Neuronal stem cell (in vitro differentiated cells): Measurements from ENCODE around the gene BICRA.
A peak's percentile ranks its signal among the peaks of the same experiment; 100 is the strongest.
"Not testable (repeated sequence)": the region's sequence is repeated elsewhere in the genome, so short reads cannot be mapped to it uniquely, and the experiment has no call there.

Source experiments
- DNase-seq: peaks from one replicate; pipeline ENCODE4 v3.0.0-alpha.2; 2013; ENCODE audit warnings: low spot score
- H2AFZ ChIP-seq: one replicate; pipeline ENCODE4 v1.6.1; 2013; ENCODE audit warnings: mild to moderate bottlenecking, low read length, inconsistent platforms
- H2AK5ac ChIP-seq: 2 replicates; pipeline ENCODE4 v1.6.1; 2013; ENCODE audit warnings: low read depth, mild to moderate bottlenecking, inconsistent platforms, low read length, moderate library complexity, mixed read lengths
- H2BK120ac ChIP-seq: 2 replicates; pipeline ENCODE4 v1.6.1; 2013; ENCODE audit warnings: low read depth, mild to moderate bottlenecking, inconsistent platforms, low read length, moderate library complexity, mixed read lengths
- H2BK12ac ChIP-seq: one replicate; pipeline ENCODE4 v1.6.1; 2013; ENCODE audit warnings: low read length, inconsistent platforms
- H2BK15ac ChIP-seq: 2 replicates; pipeline ENCODE4 v1.6.1; 2013; ENCODE audit warnings: mild to moderate bottlenecking, low read length, inconsistent platforms, mixed read lengths
- H2BK5ac ChIP-seq: one replicate; pipeline ENCODE4 v1.6.1; 2013; ENCODE audit warnings: inconsistent platforms, mild to moderate bottlenecking, low read length, moderate library complexity
- H3K14ac ChIP-seq: one replicate; pipeline ENCODE4 v1.6.1; 2013; ENCODE audit warnings: low read length, inconsistent platforms
- H3K18ac ChIP-seq: 2 replicates; pipeline ENCODE4 v1.6.1; 2013; ENCODE audit warnings: low read length, inconsistent platforms
- H3K23ac ChIP-seq: 2 replicates; pipeline ENCODE4 v1.6.1; 2013; ENCODE audit warnings: low read depth, mild to moderate bottlenecking, mixed read lengths, low read length, inconsistent platforms; ENCODE audit not compliant: poor library complexity
- H3K27ac ChIP-seq: replicated peaks from 3 replicates; pipeline ENCODE4 v1.5.1; 2013; ENCODE audit warnings: low read length, inconsistent platforms
- H3K27me3 ChIP-seq, 3 experiments: 2 replicates each; pipeline ENCODE4 v1.6.1; 2013; ENCODE audit warnings: low read length in 3 of 3, mild to moderate bottlenecking in 2 of 3, inconsistent platforms in 1 of 3, low read depth in 1 of 3, mixed read lengths in 1 of 3, moderate library complexity in 1 of 3; ENCODE audit not compliant: control insufficient read depth in 3 of 3, insufficient read depth in 3 of 3
- H3K36me3 ChIP-seq, 2 donors: replicated peaks in 1 of 2; 2 replicates each; pipeline ENCODE4 v1.6.1; 2013; ENCODE audit warnings: low read length in 2 of 2; ENCODE audit not compliant: control insufficient read depth in 2 of 2, insufficient read depth in 2 of 2
- H3K4ac ChIP-seq: 2 replicates; pipeline ENCODE4 v1.6.1; 2013; ENCODE audit warnings: inconsistent platforms, mild to moderate bottlenecking, low read length, moderate library complexity
- H3K4me1 ChIP-seq, 2 donors: 1 replicate in 1 of 2; 2 replicates in 1 of 2; pipeline ENCODE4 v1.6.1; 2013; ENCODE audit warnings: low read length in 2 of 2, low read depth in 1 of 2; ENCODE audit not compliant: control insufficient read depth in 2 of 2, insufficient read depth in 1 of 2
- H3K4me2 ChIP-seq: one replicate; pipeline ENCODE4 v1.6.1; 2013; ENCODE audit warnings: mild to moderate bottlenecking, low read length, inconsistent platforms; ENCODE audit not compliant: insufficient read depth, poor library complexity, severe bottlenecking
- H3K4me3 ChIP-seq, 2 donors: 2 replicates each; pipeline ENCODE4 v1.5.1; 2013; ENCODE audit warnings: low read length in 2 of 2, mild to moderate bottlenecking in 2 of 2, inconsistent platforms in 1 of 2, moderate library complexity in 1 of 2
- H3K79me1 ChIP-seq: one replicate; pipeline ENCODE4 v1.6.1; 2013; ENCODE audit warnings: low read depth, mild to moderate bottlenecking, inconsistent platforms, low read length, moderate library complexity
- H3K9ac ChIP-seq: one replicate; pipeline ENCODE4 v1.6.1; 2013; ENCODE audit warnings: mild to moderate bottlenecking, low read depth, low read length, inconsistent platforms; ENCODE audit not compliant: poor library complexity
- H3K9me3 ChIP-seq, 2 donors: replicated peaks in 1 of 2; 2 replicates each; pipeline versions ENCODE3 to v1.6.1; 2013; ENCODE audit warnings: low read length in 2 of 2, mild to moderate bottlenecking in 2 of 2, inconsistent platforms in 1 of 2, low read depth in 1 of 2, mixed read lengths in 1 of 2, moderate library complexity in 1 of 2; ENCODE audit not compliant: control insufficient read depth in 2 of 2, insufficient read depth in 1 of 2
- H4K8ac ChIP-seq: one replicate; pipeline ENCODE4 v1.6.1; 2013; ENCODE audit warnings: low read depth, mild to moderate bottlenecking, inconsistent platforms, low read length, moderate library complexity
- H4K91ac ChIP-seq: one replicate; pipeline ENCODE4 v1.6.1; 2013; ENCODE audit warnings: low read length, low read depth, mild to moderate bottlenecking, inconsistent platforms; ENCODE audit not compliant: poor library complexity
- WGBS, 2 donors: extraction: QIAGEN DNeasy Blood & Tissue Kit; methylation state at CpG; one replicate each; pipeline ENCODE4 v1.1.7; 2013; ENCODE audit warnings: missing lambda C conversion rate in 2 of 2, mixed read lengths in 1 of 2; ENCODE audit not compliant: insufficient read length in 2 of 2, insufficient replicate concordance in 1 of 2; ENCODE audit errors: extremely low coverage in 2 of 2; 5-methylcytosine and 5-hydroxymethylcytosine counted together

BICRA gene

DNA sequence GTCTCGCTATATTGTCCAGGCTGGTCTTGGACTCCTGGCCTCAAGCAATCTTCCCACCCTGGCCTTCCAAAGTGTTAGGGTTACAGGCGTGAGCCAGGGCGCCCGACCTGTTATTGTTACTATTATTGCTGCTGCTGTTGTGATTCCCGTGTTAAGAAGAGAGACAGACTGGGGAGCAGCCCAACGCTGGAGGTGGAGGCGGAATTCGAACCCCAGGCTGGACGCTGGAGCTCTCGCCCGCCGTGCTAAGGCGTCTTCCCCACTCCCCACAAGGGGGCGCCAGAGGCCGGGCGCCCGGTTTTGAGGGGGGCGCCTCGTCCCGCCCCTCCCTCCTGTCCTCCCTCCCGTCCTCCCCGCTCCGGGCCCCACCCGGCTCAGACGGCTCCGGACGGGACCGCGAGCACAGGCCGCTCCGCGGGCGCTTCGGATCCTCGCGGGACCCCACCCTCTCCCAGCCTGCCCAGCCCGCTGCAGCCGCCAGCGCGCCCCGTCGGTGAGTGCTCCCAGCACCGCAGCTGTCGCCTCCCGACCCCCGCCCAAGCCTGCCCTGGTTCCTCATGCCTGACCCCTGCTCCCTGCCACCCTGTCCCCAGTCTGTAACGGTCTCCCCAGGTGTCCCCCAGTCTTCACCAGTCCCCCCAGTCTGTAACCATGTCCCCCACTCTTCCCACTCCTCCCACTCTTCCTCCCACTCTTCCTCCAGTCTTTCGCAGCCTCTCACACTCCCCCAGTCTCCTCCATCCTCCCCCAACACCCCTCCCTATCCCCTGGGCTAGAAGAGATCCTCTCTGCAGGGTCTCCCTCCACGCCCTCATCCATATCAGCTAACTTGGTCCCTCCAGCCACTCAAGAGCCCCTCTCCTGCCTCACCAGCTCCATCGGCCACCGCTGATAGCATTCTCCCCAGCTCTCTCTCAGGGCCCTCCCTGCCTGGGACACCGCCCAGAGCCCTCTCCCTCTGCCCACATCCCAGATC lies 104.4 kb downstream of the BICRA start, which contains the start of gene EHD2:
EHD2 (plus strand) TSS at position 377 of the 976 bp plus-strand sequence. CDS start 3,191 bp downstream, outside the sequence.
- no peak within 1 kb of the TSS for H4K91ac ChIP-seq
- H3K14ac ChIP-seq, result no peak within 1 kb of the TSS
- H3K23ac ChIP-seq, result peak within 1 kb of the TSS; percentile 75
- peak within 1 kb of the TSS; percentile 37 for H2AK5ac ChIP-seq
- no peak within 1 kb of the TSS for H2BK15ac ChIP-seq
- H2BK12ac ChIP-seq, result peak within 1 kb of the TSS; percentile 6
- no peak for DNase-seq
- H3K79me1 ChIP-seq, result no peaks in the 10 kb centered on the region
- H3K36me3 ChIP-seq, result no peaks in the 10 kb centered on the region
- H3K4me1 ChIP-seq, result no peaks in the 10 kb centered on the region
- H2BK5ac ChIP-seq, result peak within 1 kb of the TSS; percentile 16
- no peak within 1 kb of the TSS for H3K4ac ChIP-seq
- no CpG with 5 or more reads among the region's 52 CpGs for WGBS, 2 donors
- H3K9ac ChIP-seq, result peak within 1 kb of the TSS; percentile 70
- H3K4me3 ChIP-seq, result peak within 1 kb of the TSS in 1 of 2 donors; percentile 71
- peak within 1 kb of the TSS; percentile 52 for H2BK120ac ChIP-seq
- H4K8ac ChIP-seq, result no peak within 1 kb of the TSS
- H2AFZ ChIP-seq, result peak within 1 kb of the TSS; percentile 56
- peaks cover 7 to 12% of the 10 kb centered on the region in 2 donors for H3K9me3 ChIP-seq
- H3K27me3 ChIP-seq, result peaks cover 0 to 8% (median 8%) of the 10 kb centered on the region in 3 experiments
- H3K18ac ChIP-seq, result peak within 1 kb of the TSS; percentile 92
- H3K4me2 ChIP-seq, result peak within 1 kb of the TSS; percentile 43
- H3K27ac ChIP-seq, result no peak within 1 kb of the TSS

DNA sequence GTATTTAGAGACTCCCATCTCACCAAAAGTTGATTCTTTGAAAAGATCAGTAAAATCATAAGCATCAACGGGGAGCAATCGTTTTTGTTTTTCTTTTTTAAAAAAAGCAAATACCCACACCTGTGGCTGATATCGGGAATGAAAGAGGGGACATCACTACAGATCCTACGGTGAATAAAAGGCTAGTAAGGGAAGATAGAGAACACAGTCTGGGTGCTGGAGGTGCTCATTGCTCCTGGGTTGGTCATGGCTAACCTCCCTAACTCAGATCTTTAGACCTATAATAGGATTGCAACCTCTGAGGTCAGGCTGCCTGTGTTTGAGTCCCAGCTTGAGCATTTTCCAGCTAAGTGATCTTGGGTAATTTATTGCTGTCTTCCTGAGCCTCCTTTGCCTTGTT lies 105.4 kb downstream of the BICRA start:
- no peak overlapping the region for H3K4me2 ChIP-seq
- WGBS, 2 donors, result no CpG with 5 or more reads among the region's 4 CpGs
- H2BK15ac ChIP-seq, result no peak overlapping the region
- no peak overlapping the region for H2BK12ac ChIP-seq
- no peak overlapping the region for H3K18ac ChIP-seq
- H3K23ac ChIP-seq, result no peak overlapping the region
- no peak overlapping the region for H3K4ac ChIP-seq
- no peak overlapping the region for H3K14ac ChIP-seq
- H3K4me3 ChIP-seq, result no peak overlapping the region
- H3K36me3 ChIP-seq, result no peaks in the 10 kb centered on the region
- no peak overlapping the region for H2AFZ ChIP-seq
- H4K91ac ChIP-seq, result no peak overlapping the region
- H3K79me1 ChIP-seq, result no peaks in the 10 kb centered on the region
- no peak overlapping the region for H2BK5ac ChIP-seq
- H3K9ac ChIP-seq, result no peak overlapping the region
- DNase-seq, result no peak
- H3K27ac ChIP-seq, result no peak overlapping the region
- H2AK5ac ChIP-seq, result no peak overlapping the region
- H2BK120ac ChIP-seq, result no peak overlapping the region
- H3K9me3 ChIP-seq, result peaks cover 7 to 12% of the 10 kb centered on the region in 2 donors
- H3K27me3 ChIP-seq, result peaks cover 0 to 8% (median 8%) of the 10 kb centered on the region in 3 experiments
- no peak overlapping the region for H4K8ac ChIP-seq
- H3K4me1 ChIP-seq, result peaks cover 5 to 7% of the 10 kb centered on the region in 2 donors

DNA sequence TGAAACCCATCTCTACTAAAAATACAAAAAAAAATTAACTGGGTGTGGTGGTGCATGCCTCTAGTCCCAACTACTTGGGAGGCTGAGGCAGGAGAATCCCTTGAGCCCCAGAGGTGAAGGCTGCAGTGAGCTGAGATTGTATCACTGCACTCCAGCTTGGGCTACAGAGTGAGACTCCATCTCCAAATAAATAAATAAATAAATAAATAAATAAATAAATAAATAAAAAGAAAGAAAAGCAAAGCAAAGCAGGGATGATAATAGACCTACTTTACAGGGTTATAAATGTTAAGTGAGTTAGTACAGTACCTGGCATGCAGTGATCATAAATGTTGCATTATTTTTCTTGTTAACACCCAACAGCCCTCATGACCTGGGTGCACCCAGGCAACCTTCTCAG lies 105.9 kb downstream of the BICRA start:
- not testable (repeated sequence) for H2BK12ac ChIP-seq, H4K91ac ChIP-seq, H3K14ac ChIP-seq, H2BK120ac ChIP-seq, H3K27ac ChIP-seq, H2BK15ac ChIP-seq, H3K18ac ChIP-seq, H2AK5ac ChIP-seq, H2BK5ac ChIP-seq, H3K9ac ChIP-seq, H3K27me3 ChIP-seq, H3K36me3 ChIP-seq, H4K8ac ChIP-seq, H2AFZ ChIP-seq, H3K4me2 ChIP-seq, H3K79me1 ChIP-seq, H3K4me3 ChIP-seq, DNase-seq, H3K23ac ChIP-seq, H3K4ac ChIP-seq
- H3K4me1 ChIP-seq, result peaks cover 5 to 12% of the 10 kb centered on the region in 2 donors
- peaks cover 7 to 12% of the 10 kb centered on the region in 2 donors for H3K9me3 ChIP-seq

DNA sequence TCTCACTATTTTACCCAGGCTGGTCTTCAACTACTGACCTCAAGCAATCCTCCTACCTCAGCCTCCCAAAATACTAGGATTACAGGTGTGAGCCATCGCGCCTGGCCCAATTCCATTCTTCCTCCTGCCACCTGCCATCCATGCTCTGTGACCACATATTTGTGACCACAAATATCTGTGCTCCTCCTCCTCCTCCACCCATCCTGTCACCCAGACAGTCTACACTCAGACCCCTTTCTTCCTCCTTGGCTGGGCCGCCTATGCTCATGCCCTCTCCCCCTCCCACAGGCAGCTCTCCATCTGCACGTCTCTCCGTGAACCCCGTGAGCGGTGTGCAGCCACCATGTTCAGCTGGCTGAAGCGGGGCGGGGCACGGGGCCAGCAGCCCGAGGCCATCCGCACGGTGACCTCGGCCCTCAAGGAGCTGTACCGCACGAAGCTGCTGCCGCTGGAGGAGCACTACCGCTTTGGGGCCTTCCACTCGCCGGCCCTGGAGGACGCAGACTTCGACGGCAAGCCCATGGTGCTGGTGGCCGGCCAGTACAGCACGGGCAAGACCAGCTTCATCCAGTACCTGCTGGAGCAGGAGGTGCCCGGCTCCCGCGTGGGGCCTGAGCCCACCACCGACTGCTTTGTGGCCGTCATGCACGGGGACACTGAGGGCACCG lies 107.5 kb downstream of the BICRA start:
- no peak overlapping the region for H2BK15ac ChIP-seq
- no peak overlapping the region for H4K8ac ChIP-seq
- H3K4me1 ChIP-seq, result peaks cover 5 to 13% of the 10 kb centered on the region in 2 donors
- peaks cover 0 to 8% (median 8%) of the 10 kb centered on the region in 3 experiments for H3K27me3 ChIP-seq
- peak overlapping the region; percentile 53 for H3K23ac ChIP-seq
- no peak overlapping the region for H2AFZ ChIP-seq
- H2BK12ac ChIP-seq, result no peak overlapping the region
- no peaks in the 10 kb centered on the region for H3K36me3 ChIP-seq
- H3K79me1 ChIP-seq, result no peaks in the 10 kb centered on the region
- no peak overlapping the region for H3K14ac ChIP-seq
- peak overlapping the region; percentile 25 for H2AK5ac ChIP-seq
- no peak for DNase-seq
- no peak overlapping the region for H2BK120ac ChIP-seq
- peak overlapping the region; percentile 79 for H3K18ac ChIP-seq
- no peak overlapping the region for H3K4me3 ChIP-seq
- no CpG with 5 or more reads among the region's 32 CpGs for WGBS, 2 donors
- H3K9me3 ChIP-seq, result peaks cover 9 to 12% of the 10 kb centered on the region in 2 donors
- no peak overlapping the region for H3K9ac ChIP-seq
- no peak overlapping the region for H3K4ac ChIP-seq
- no peak overlapping the region for H3K4me2 ChIP-seq
- no peak overlapping the region for H3K27ac ChIP-seq
- H4K91ac ChIP-seq, result no peak overlapping the region
- no peak overlapping the region for H2BK5ac ChIP-seq
